ENCODE data around the gene CES3. TPM values are rescaled to one million over a fixed set of nuclear protein-coding genes. Genes with fewer than 3 reads are reported as not detected.

The CES3 gene
- total RNA-seq, 1 donor from 2014 or later, result 4.1 TPM

DNA sequence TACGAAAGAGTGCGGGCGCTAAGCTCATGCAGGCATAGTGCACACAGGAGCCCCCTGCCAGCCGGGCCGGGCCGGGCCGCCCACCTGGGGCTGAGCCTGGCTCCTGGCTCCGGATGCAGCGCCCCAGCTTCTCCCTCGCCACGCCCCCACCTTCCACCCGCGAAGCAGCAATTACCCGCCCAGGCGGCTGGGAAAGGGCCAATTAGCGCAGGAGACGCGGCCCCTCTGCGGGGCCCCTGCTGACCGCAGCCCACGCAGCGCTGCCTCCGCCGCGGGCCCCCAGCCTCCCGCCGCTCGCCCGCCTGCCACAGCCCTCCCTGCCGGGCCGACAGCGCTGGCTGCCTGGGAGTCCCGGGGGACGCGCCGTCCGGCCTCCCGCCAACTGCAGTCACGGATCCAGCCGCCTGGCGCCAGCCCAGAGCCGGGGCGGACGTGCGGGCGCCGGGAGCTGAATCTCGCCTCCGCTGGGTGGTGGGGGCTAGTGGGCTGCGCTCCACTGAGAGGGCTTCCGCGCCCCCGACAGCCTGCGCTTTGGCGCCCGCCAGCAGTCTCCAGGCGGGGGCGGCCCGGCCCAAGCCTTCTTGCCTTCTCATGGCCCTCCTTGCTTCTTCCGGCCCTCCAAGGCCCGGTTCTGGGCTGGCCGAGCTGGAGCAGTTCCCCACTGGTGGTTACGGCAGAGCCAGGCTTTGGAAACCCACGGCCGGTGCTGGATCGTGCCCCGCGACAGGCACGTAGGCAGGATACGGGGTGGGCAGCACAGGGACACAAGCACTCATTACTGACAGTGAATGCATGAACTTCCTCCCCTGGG, 53.0 kb downstream of the CES3 start:
- no peaks in the 10 kb centered on the region for H3K36me3 Mint-ChIP-seq (ENCODE audit: unreplicated experiment)
- peak overlapping the region; percentile 75 for H3K4me3 Mint-ChIP-seq (ENCODE audit: unreplicated experiment)
- H3K27me3 Mint-ChIP-seq (ENCODE audit: unreplicated experiment), result peaks cover 18% of the 10 kb centered on the region
- DNase-seq, result peak; percentile 89
- TF ChIP-seq, protein P1, sequence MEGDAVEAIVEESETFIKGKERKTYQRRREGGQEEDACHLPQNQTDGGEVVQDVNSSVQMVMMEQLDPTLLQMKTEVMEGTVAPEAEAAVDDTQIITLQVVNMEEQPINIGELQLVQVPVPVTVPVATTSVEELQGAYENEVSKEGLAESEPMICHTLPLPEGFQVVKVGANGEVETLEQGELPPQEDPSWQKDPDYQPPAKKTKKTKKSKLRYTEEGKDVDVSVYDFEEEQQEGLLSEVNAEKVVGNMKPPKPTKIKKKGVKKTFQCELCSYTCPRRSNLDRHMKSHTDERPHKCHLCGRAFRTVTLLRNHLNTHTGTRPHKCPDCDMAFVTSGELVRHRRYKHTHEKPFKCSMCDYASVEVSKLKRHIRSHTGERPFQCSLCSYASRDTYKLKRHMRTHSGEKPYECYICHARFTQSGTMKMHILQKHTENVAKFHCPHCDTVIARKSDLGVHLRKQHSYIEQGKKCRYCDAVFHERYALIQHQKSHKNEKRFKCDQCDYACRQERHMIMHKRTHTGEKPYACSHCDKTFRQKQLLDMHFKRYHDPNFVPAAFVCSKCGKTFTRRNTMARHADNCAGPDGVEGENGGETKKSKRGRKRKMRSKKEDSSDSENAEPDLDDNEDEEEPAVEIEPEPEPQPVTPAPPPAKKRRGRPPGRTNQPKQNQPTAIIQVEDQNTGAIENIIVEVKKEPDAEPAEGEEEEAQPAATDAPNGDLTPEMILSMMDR (IDR thresholded peaks at IDR 0.05; ENCODE audit: partially characterized antibody, unreplicated experiment), result peak; percentile 20
- H3K4me1 Mint-ChIP-seq (ENCODE audit: low read depth, unreplicated experiment), result peaks cover 3% of the 10 kb centered on the region
- peaks cover 4% of the 10 kb centered on the region for H3K9me3 Mint-ChIP-seq (ENCODE audit: unreplicated experiment)
- no peak overlapping the region for H3K27ac Mint-ChIP-seq (ENCODE audit: unreplicated experiment)

DNA sequence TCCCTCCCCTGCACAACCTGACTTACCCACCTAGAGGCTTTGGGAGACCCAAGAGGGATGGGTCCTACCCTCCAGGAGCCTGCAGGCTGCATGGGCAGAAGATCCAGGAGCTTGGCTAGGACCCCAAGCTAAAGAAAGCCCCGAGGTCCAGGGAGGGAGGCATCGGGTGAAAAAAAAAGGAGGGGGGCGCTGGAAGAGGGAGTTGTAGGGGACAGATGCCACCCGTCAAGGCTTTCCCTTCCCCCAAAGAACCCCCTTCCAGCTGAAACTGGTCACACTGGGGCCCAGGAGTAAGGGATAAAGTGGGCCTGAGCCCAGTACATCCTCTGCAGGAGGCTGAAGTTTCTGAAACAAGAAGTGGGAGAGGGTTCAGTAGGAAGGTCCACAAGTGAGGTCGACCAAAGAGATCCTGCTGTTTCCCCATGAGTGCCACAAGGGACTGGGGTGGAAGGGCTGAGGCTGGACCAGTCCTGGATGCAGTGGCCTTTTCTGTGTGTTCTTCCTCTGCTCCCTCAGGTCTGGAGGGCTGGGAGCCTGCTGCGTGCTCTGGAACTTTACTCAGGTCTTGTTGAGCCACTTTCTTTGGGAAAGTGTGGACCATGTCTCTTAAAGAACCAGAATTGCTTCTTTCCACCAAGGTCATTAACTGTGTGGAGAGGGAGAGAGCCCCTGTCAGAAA, 53.7 kb downstream of the CES3 start:
- DNase-seq, result no peak
- Mint-ChIP-seq H3K9me3 (ENCODE audit: unreplicated experiment) (peaks cover 6% of the 10 kb centered on the region), H3K27ac (ENCODE audit: unreplicated experiment) (no peak overlapping the region), H3K4me3 (ENCODE audit: unreplicated experiment) (no peak overlapping the region), H3K27me3 (ENCODE audit: unreplicated experiment) (peaks cover 14% of the 10 kb centered on the region), H3K4me1 (ENCODE audit: low read depth, unreplicated experiment) (peaks cover 3% of the 10 kb centered on the region), H3K36me3 (ENCODE audit: unreplicated experiment) (no peaks in the 10 kb centered on the region)
- TF ChIP-seq, protein P1 (IDR thresholded peaks at IDR 0.05; ENCODE audit: partially characterized antibody, unreplicated experiment), result no peak

DNA sequence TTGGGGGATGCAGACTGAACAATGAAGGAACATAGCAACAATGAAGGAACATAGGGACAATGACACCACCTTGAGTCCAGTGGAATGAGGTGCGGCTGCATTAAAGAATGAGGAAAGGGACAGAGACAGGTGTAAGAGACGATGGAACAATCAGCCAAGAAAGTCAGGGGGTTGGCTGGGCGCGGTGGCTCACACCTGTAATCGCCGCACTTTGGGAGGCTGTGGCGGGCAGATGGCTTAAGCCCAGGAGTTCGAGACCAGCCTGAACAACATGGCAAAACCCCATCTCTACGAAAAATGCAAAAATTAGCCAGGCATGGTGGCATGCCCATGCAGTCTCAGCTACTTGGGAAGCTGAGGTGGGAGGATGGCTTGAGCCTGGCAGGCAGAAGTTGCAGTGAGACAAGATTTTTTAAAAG, 54.3 kb downstream of the CES3 start:
- TF ChIP-seq, protein P1 (IDR thresholded peaks at IDR 0.05; ENCODE audit: partially characterized antibody, unreplicated experiment), result no peak
- Mint-ChIP-seq H3K4me1 (ENCODE audit: low read depth, unreplicated experiment) (peaks cover 3% of the 10 kb centered on the region), H3K4me3 (ENCODE audit: unreplicated experiment) (no peak overlapping the region), H3K9me3 (ENCODE audit: unreplicated experiment) (peaks cover 6% of the 10 kb centered on the region), H3K27ac (ENCODE audit: unreplicated experiment) (no peak overlapping the region), H3K36me3 (ENCODE audit: unreplicated experiment) (no peaks in the 10 kb centered on the region), H3K27me3 (ENCODE audit: unreplicated experiment) (peaks cover 14% of the 10 kb centered on the region)
- no peak for DNase-seq

DNA sequence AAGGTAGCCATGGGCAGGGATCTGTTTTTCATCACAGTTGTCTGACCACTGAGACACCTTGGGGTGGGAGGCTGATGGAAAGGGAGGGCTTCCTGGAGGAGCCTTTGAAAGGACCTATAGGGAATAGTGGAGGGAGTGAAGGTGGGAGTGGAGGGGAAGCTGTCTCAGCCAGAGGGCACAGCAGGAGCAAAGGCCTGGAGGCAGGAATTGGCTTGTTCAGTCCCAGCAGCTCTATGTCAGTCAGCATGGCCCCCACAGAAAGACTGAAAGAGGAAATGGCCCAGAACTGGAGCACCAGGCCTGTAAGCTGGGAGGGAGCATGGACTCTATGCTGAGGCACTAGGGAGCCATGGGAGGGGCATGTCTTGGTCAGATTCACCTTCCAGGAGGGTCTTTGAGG, 55.1 kb downstream of the CES3 start:
- TF ChIP-seq, protein P1 (IDR thresholded peaks at IDR 0.05; ENCODE audit: partially characterized antibody, unreplicated experiment), result no peak
- Mint-ChIP-seq H3K4me3 (ENCODE audit: unreplicated experiment) (no peak overlapping the region), H3K27me3 (ENCODE audit: unreplicated experiment) (peaks cover 15% of the 10 kb centered on the region), H3K27ac (ENCODE audit: unreplicated experiment) (peak overlapping the region; percentile 38), H3K9me3 (ENCODE audit: unreplicated experiment) (peaks cover 6% of the 10 kb centered on the region), H3K36me3 (ENCODE audit: unreplicated experiment) (no peaks in the 10 kb centered on the region), H3K4me1 (ENCODE audit: low read depth, unreplicated experiment) (peaks cover 3% of the 10 kb centered on the region)
- DNase-seq, result no peak

All from glutamatergic neuron (in vitro differentiated cells).